GM10248 (cell line): ENCODE results near the gene SNAP47.

ENCODE experiments used
- CTCF ChIA-PET: fragments of 300-600 bp; sonication (Branson Sonifier 250); formaldehyde crosslinking; extraction: SDS; loops from one replicate; lab custom pipeline; 2021; ENCODE audit warnings: antibody characterized with exemption; lab: Yijun Ruan, JAX
- POLR2A ChIA-PET: fragments of 350-650 bp; sonication (Branson Sonifier 250); formaldehyde crosslinking; extraction: SDS; loops from one replicate; lab custom pipeline; 2020; ENCODE audit warnings: antibody characterized with exemption; lab: Yijun Ruan, JAX
- DNase-seq: peaks from one replicate; pipeline ENCODE4 v3.0.0; 2012; ENCODE audit errors: extremely low spot score
- CTCF ChIP-seq: IDR thresholded peaks from 2 replicates; pipeline ENCODE4 v1.5.1; 2012; ENCODE audit warnings: mild to moderate bottlenecking, low read depth; ENCODE audit errors: extremely low read depth, missing control alignments, control extremely low read depth

SNAP47 gene

GRCh38 chr1:227799756-227800155 is 64.5 kb downstream of the SNAP47 start:
- no peak for DNase-seq
- CTCF ChIA-PET: interaction anchor here (1.0 kb wide), 1 partner anchor 27 kb away, joined by 3 read pairs; no protein-coding TSS in a partner anchor
- no peak for TF ChIP-seq CTCF
- POLR2A ChIA-PET: no interaction called here

GRCh38 chr1:227803933-227804332 is 68.7 kb downstream of the SNAP47 start:
- ChIA-PET POLR2A (no interaction called here), CTCF (interaction anchor here (1.1 kb wide), 1 partner anchor 11 kb away, joined by 3 read pairs; no protein-coding TSS in a partner anchor)
- TF ChIP-seq CTCF: no peak
- no peak for DNase-seq

- ChIA-PET CTCF (no interaction called here), POLR2A (no interaction called here)
- no peak for DNase-seq
- no peak for TF ChIP-seq CTCF
These were observed 70.5 kb downstream of the SNAP47 start for GRCh38 chr1:227805606-227806197.

GRCh38 chr1:227808566-227808965 is 73.3 kb downstream of the SNAP47 start:
- no peak for TF ChIP-seq CTCF
- ChIA-PET POLR2A (no interaction called here), CTCF (interaction anchor here (0.7 to 1.6 kb wide), 3 partner anchors 9 to 191 kb away, joined by 3 to 4 read pairs (median 4); no protein-coding TSS in a partner anchor)
- no peak for DNase-seq

- ChIA-PET POLR2A (no interaction called here), CTCF (interaction anchor here (1.6 kb wide), 1 partner anchor 190 kb away, joined by 4 read pairs; no protein-coding TSS in a partner anchor)
- DNase-seq: no peak
- no peak for TF ChIP-seq CTCF
These were observed 73.8 kb downstream of the SNAP47 start for GRCh38 chr1:227809026-227809425.

- DNase-seq: no peak
- POLR2A ChIA-PET: no interaction called here
- no peak for TF ChIP-seq CTCF
- CTCF ChIA-PET: no interaction called here
These were observed 78.7 kb downstream of the SNAP47 start for GRCh38 chr1:227813962-227814361.
